Smooth muscle cell (in vitro differentiated cells): ENCODE results near the gene APOL1. TPM values are rescaled to one million over a fixed set of nuclear protein-coding genes. Genes with fewer than 3 reads are reported as not detected.
A peak's percentile ranks its signal among the peaks of the same experiment; 100 is the strongest.

Source experiments
- DNase-seq: peaks from one replicate; lab custom pipeline; 2025; ENCODE audit not compliant: unreplicated experiment; lab: John Stamatoyannopoulos, UW
- H2AFZ ChIP-seq: fragments of 200-600 bp; sonication (generic); 2 replicates; pipeline ENCODE4 v1.6.0; 2016; ENCODE audit warnings: antibody characterized with exemption, low read depth, mild to moderate bottlenecking
- H3F3A ChIP-seq: fragments of 200-600 bp; sonication (generic); 2 replicates; pipeline ENCODE4 v1.6.0; 2017; ENCODE audit warnings: antibody characterized with exemption, low read depth
- H3K27ac ChIP-seq: fragments of 200-600 bp; sonication (generic); 2 replicates; pipeline ENCODE4 v1.5.1; 2016; ENCODE audit warnings: low read depth, mild to moderate bottlenecking
- H3K27me3 ChIP-seq: fragments of 200-600 bp; sonication (generic); 2 replicates; pipeline ENCODE4 v1.6.1; 2016; ENCODE audit warnings: low read depth, mild to moderate bottlenecking
- H3K36me3 ChIP-seq: fragments of 200-600 bp; sonication (generic); 2 replicates; pipeline ENCODE4 v1.5.1; 2016; ENCODE audit warnings: low read depth
- H3K4me1 ChIP-seq: fragments of 200-600 bp; sonication (generic); 2 replicates; pipeline ENCODE4 v1.5.1; 2016; ENCODE audit warnings: low read depth
- H3K4me2 ChIP-seq: fragments of 200-600 bp; sonication (generic); 2 replicates; pipeline ENCODE4 v1.6.0; 2016; ENCODE audit warnings: mild to moderate bottlenecking
- H3K4me3 ChIP-seq: fragments of 200-600 bp; sonication (generic); 2 replicates; pipeline ENCODE4 v1.5.1; 2016; ENCODE audit warnings: mild to moderate bottlenecking
- H3K79me2 ChIP-seq: fragments of 200-600 bp; sonication (generic); 2 replicates; pipeline ENCODE4 v1.6.0; 2016; ENCODE audit warnings: low read depth, mild to moderate bottlenecking
- H3K9ac ChIP-seq: fragments of 200-600 bp; sonication (generic); 2 replicates; pipeline ENCODE4 v1.6.0; 2016; ENCODE audit warnings: low read depth
- H3K9me3 ChIP-seq: fragments of 200-600 bp; sonication (generic); replicated peaks from 2 replicates; pipeline ENCODE4 v1.5.1; 2016; ENCODE audit warnings: low read depth
- H4K20me1 ChIP-seq: fragments of 200-600 bp; sonication (generic); 2 replicates; pipeline ENCODE4 v1.6.0; 2016; ENCODE audit warnings: low read depth
- WGBS: methylation state at CpG from one replicate; pipeline ENCODE4 v1.1.7; 2016; ENCODE audit warnings: low lambda C conversion rate; 5-methylcytosine and 5-hydroxymethylcytosine counted together
- polyA plus RNA-seq: library from polyadenylated mRNA; unstranded; fragments of >200 nt; fragmentation: Nextera tagmentation; extraction: Ambion mirVana; gene quantifications from 2 replicates; pipeline ENCODE4 v1.2.1, GENCODE V29; 2016
- total RNA-seq: library from RNA; depleted of rRNA; stranded (reverse); fragments of >200 nt; gene quantifications from 2 replicates; pipeline ENCODE4 v1.2.3, GENCODE V29; 2014
- TF ChIP-seq, protein P1 (sequence below): fragments of 200-600 bp; sonication (generic); IDR thresholded peaks from 2 replicates; pipeline ENCODE4 v1.5.1; 2017; ENCODE audit warnings: borderline replicate concordance, mild to moderate bottlenecking, antibody characterized with exemption; ENCODE audit not compliant: insufficient read depth, poor library complexity, severe bottlenecking

APOL1 gene
- total and polyA plus RNA-seq, 2 experiments from 2014 or later, result 0.62 TPM; not detected in 1

DNA sequence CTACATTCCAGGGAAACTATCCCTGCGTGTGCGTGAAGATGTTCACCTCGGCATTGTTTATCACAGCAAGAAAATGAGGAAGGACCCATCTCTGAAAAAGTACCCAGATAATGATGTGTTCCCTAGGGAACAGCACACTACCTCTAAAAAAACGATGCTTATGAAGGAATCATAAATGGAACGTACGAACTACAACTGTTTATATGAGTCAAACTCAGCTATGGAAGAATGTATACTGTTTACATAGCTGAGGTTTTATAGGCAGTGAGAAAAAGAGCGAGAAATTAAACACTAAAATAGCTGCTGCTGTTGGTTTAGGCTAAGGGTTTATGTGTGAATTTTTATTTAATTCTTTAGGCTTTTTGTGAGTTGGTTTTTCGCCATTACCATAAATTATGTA lies 48.9 kb downstream of the APOL1 start:
- peaks cover 96% of the 10 kb centered on the region for H4K20me1 ChIP-seq
- TF ChIP-seq, protein P1, sequence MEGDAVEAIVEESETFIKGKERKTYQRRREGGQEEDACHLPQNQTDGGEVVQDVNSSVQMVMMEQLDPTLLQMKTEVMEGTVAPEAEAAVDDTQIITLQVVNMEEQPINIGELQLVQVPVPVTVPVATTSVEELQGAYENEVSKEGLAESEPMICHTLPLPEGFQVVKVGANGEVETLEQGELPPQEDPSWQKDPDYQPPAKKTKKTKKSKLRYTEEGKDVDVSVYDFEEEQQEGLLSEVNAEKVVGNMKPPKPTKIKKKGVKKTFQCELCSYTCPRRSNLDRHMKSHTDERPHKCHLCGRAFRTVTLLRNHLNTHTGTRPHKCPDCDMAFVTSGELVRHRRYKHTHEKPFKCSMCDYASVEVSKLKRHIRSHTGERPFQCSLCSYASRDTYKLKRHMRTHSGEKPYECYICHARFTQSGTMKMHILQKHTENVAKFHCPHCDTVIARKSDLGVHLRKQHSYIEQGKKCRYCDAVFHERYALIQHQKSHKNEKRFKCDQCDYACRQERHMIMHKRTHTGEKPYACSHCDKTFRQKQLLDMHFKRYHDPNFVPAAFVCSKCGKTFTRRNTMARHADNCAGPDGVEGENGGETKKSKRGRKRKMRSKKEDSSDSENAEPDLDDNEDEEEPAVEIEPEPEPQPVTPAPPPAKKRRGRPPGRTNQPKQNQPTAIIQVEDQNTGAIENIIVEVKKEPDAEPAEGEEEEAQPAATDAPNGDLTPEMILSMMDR, result no peak
- H3K36me3 ChIP-seq, result peaks cover 25% of the 10 kb centered on the region
- peak overlapping the region; percentile 67 for H3K27ac ChIP-seq
- H3K9ac ChIP-seq, result no peak overlapping the region
- 55% methylated on average over 8 of the region's 8 CpGs for WGBS
- no peak overlapping the region for H3K4me2 ChIP-seq
- no peak overlapping the region for H3K4me3 ChIP-seq
- no peaks in the 10 kb centered on the region for H3K27me3 ChIP-seq
- peaks cover 55% of the 10 kb centered on the region for H3K79me2 ChIP-seq
- DNase-seq, result no peak
- no peak overlapping the region for H2AFZ ChIP-seq
- no peaks in the 10 kb centered on the region for H3K4me1 ChIP-seq
- H3F3A ChIP-seq, result peaks cover 64% of the 10 kb centered on the region
- no peaks in the 10 kb centered on the region for H3K9me3 ChIP-seq

DNA sequence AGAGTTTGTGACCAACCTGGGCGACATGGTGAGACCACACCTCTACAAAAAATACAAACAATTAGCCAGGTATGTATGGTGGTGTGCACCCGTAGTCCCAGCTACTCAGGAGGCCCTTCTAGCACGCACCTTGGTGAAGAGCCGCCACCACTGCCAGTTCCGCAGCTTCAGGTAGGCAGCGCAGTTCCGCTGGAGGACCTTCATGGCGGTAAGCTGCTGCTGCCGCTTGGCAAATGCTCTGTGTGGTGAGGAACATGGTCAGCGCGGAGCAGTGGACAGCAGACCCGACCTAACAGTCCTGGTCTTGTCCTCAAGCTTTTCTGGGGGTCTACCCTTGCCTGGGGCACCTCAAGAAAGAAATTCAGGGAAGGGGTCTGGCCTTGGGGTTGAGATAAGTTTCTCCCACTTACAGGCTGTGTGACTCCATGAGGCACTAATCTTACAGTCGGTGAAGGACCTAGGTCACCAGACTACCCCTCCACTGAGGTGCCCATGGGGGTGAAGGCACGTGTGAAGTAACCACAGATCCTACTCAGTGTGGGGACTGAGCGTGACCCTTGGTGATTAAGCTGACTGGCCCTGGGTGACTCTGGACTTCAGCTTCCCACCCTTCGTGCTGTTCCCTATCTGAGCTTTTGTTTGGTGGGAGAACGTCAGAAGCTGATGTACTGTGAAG lies 49.6 kb downstream of the APOL1 start:
- Histone ChIP-seq H3K9ac (no peak overlapping the region), H3F3A (peaks cover 62% of the 10 kb centered on the region), H3K27ac (peak overlapping the region; percentile 67), H3K9me3 (no peaks in the 10 kb centered on the region), H3K79me2 (peaks cover 62% of the 10 kb centered on the region), H2AFZ (no peak overlapping the region), H3K36me3 (peaks cover 25% of the 10 kb centered on the region), H3K27me3 (no peaks in the 10 kb centered on the region), H3K4me3 (no peak overlapping the region), H3K4me2 (no peak overlapping the region), H3K4me1 (no peaks in the 10 kb centered on the region), H4K20me1 (peaks cover 96% of the 10 kb centered on the region)
- DNase-seq, result no peak
- WGBS, result 89% methylated on average over 17 of the region's 17 CpGs
- TF ChIP-seq, protein P1, result no peak

DNA sequence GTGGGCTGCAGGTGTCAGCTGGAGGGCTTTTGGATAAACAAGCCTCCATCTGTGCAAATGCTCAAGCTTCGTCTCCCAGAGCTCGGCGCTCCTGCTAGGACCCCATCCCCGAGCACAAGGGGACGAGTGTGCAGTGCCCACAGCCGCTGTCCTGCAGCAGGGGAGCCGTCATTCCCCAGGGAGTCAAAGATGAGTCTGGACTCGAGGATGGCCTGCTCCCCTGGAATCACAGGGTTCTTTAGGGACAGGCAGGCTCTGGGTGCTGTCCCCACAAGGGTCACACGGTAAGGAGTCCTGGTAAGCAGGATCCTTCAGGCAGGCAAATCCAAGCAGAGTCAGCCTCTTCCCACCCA lies 50.2 kb downstream of the APOL1 start:
- no peak for DNase-seq
- Histone ChIP-seq H2AFZ (no peak overlapping the region), H3K79me2 (peaks cover 67% of the 10 kb centered on the region), H3K27ac (peak overlapping the region; percentile 67), H4K20me1 (peaks cover 96% of the 10 kb centered on the region), H3K4me3 (no peak overlapping the region), H3K9ac (no peak overlapping the region), H3K4me1 (no peaks in the 10 kb centered on the region), H3F3A (peaks cover 63% of the 10 kb centered on the region), H3K36me3 (peaks cover 29% of the 10 kb centered on the region), H3K9me3 (no peaks in the 10 kb centered on the region), H3K27me3 (no peaks in the 10 kb centered on the region), H3K4me2 (no peak overlapping the region)
- TF ChIP-seq, protein P1, result no peak
- 92% methylated on average over 9 of the region's 9 CpGs for WGBS

DNA sequence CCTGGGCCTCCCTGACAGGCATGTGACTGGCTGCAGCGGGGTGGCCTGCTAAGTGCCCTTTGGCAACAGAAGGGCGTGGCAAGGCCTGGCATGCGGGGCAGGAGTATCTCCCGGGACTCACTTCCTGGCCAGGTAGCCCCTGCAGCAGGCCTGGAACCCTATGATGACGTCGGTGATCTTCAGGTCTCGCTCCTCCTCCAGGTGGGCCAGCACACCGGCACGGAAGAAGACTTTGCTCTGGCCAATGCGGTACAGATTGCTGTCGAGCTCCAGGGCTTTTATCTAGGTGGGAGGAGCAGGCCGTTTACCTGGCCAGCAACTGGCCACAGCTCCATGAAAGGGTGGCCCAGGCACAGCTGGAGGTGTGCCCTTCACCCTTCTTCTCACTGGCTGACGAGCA lies 50.9 kb downstream of the APOL1 start:
- Histone ChIP-seq H3K36me3 (peaks cover 35% of the 10 kb centered on the region), H3K4me2 (no peak overlapping the region), H3K4me1 (no peaks in the 10 kb centered on the region), H2AFZ (no peak overlapping the region), H3K4me3 (no peak overlapping the region), H3K79me2 (peaks cover 72% of the 10 kb centered on the region), H3K9me3 (no peaks in the 10 kb centered on the region), H4K20me1 (peaks cover 97% of the 10 kb centered on the region), H3K9ac (no peak overlapping the region), H3K27ac (no peak overlapping the region), H3K27me3 (no peaks in the 10 kb centered on the region), H3F3A (peaks cover 68% of the 10 kb centered on the region)
- TF ChIP-seq, protein P1, result no peak
- DNase-seq, result no peak
- WGBS, result 94% methylated on average over 13 of the region's 13 CpGs
